H9 (cell line): Measurements from ENCODE around the gene MSL3. TPM values are rescaled to one million over a fixed set of nuclear protein-coding genes. Genes with fewer than 3 reads are reported as not detected.

Source experiments
- DNase-seq: peaks from one replicate; pipeline ENCODE4 v3.0.0-alpha.2; 2017
- H2AFZ ChIP-seq: one replicate; pipeline ENCODE4 v1.6.1; 2013; ENCODE audit warnings: mild to moderate bottlenecking, low read length, control low read depth, moderate library complexity
- H2AK5ac ChIP-seq: 2 replicates; pipeline ENCODE4 v1.6.1; 2013; ENCODE audit warnings: low read length, control low read depth, mixed read lengths; ENCODE audit not compliant: insufficient read length
- H2BK120ac ChIP-seq: one replicate; pipeline ENCODE4 v1.6.1; 2013; ENCODE audit warnings: low read depth, mild to moderate bottlenecking, low read length, control low read depth, inconsistent platforms; ENCODE audit not compliant: poor library complexity, severe bottlenecking
- H2BK12ac ChIP-seq: 2 replicates; pipeline ENCODE4 v1.6.1; 2013; ENCODE audit warnings: low read length, control low read depth, mixed read lengths, low read depth; ENCODE audit not compliant: insufficient read length
- H2BK15ac ChIP-seq: 2 replicates; pipeline ENCODE4 v1.6.1; 2013; ENCODE audit warnings: low read depth, low read length, control low read depth
- H2BK20ac ChIP-seq: one replicate; pipeline ENCODE4 v1.6.1; 2013; ENCODE audit warnings: low read depth, mild to moderate bottlenecking, low read length, control low read depth, inconsistent platforms; ENCODE audit not compliant: poor library complexity, severe bottlenecking
- H2BK5ac ChIP-seq: 2 replicates; pipeline ENCODE4 v1.6.1; 2013; ENCODE audit warnings: low read length, control low read depth, mixed read lengths; ENCODE audit not compliant: insufficient read length
- H3K14ac ChIP-seq: 2 replicates; pipeline ENCODE4 v1.6.1; 2013; ENCODE audit warnings: low read length, control low read depth; ENCODE audit not compliant: insufficient read depth
- H3K18ac ChIP-seq: 2 replicates; pipeline ENCODE4 v1.6.1; 2013; ENCODE audit warnings: low read depth, mild to moderate bottlenecking, mixed read lengths, low read length, control low read depth; ENCODE audit not compliant: insufficient read length
- H3K23ac ChIP-seq: 2 replicates; pipeline ENCODE4 v1.6.1; 2013; ENCODE audit warnings: low read length, control low read depth, mixed read lengths, low read depth; ENCODE audit not compliant: insufficient read length
- H3K23me2 ChIP-seq: 2 replicates; pipeline ENCODE4 v1.6.1; 2013; ENCODE audit warnings: low read depth, mild to moderate bottlenecking, mixed read lengths, low read length, control low read depth; ENCODE audit not compliant: insufficient read length, poor library complexity, severe bottlenecking
- H3K27ac ChIP-seq: 2 replicates; pipeline ENCODE4 v1.5.1; 2013; ENCODE audit warnings: low read length, control low read depth, mixed read lengths, low read depth; ENCODE audit not compliant: insufficient read length
- H3K27me3 ChIP-seq: 2 replicates; pipeline ENCODE4 v1.6.1; 2013; ENCODE audit warnings: low read length, control low read depth, inconsistent platforms; ENCODE audit not compliant: insufficient read depth
- H3K4ac ChIP-seq: 2 replicates; pipeline ENCODE4 v1.6.1; 2013; ENCODE audit warnings: low read depth, mild to moderate bottlenecking, control low read depth, inconsistent platforms, low read length, moderate library complexity
- H3K4me1 ChIP-seq: 2 replicates; pipeline ENCODE4 v1.6.1; 2013; ENCODE audit warnings: low read length, control low read depth, inconsistent platforms; ENCODE audit not compliant: insufficient read depth
- H3K4me2 ChIP-seq: 2 replicates; pipeline ENCODE4 v1.6.1; 2013; ENCODE audit warnings: low read length, control low read depth, mixed read lengths; ENCODE audit not compliant: insufficient read length, insufficient read depth
- H3K56ac ChIP-seq: 2 replicates; pipeline ENCODE4 v1.6.1; 2013; ENCODE audit warnings: low read depth, mild to moderate bottlenecking, mixed read lengths, low read length, control low read depth; ENCODE audit not compliant: insufficient read length
- H3K79me1 ChIP-seq: 2 replicates; pipeline ENCODE4 v1.6.1; 2013; ENCODE audit warnings: low read depth, mild to moderate bottlenecking, moderate library complexity, low read length, control low read depth, inconsistent platforms; ENCODE audit not compliant: insufficient read depth, poor library complexity, severe bottlenecking
- H3K79me2 ChIP-seq: 2 replicates; pipeline ENCODE4 v1.6.1; 2013; ENCODE audit warnings: low read length, control low read depth, inconsistent platforms; ENCODE audit not compliant: insufficient read depth
- H3K9ac ChIP-seq: 2 replicates; pipeline ENCODE4 v1.6.1; 2013; ENCODE audit warnings: low read length, control low read depth, mixed read lengths; ENCODE audit not compliant: insufficient read length; ENCODE audit errors: extremely low read depth
- H3K9me3 ChIP-seq: one replicate; pipeline ENCODE4 v1.6.1; 2013; ENCODE audit warnings: low read depth, low read length, inconsistent platforms; ENCODE audit not compliant: control insufficient read depth
- H3T11ph ChIP-seq: one replicate; pipeline ENCODE4 v1.6.1; 2013; ENCODE audit warnings: mild to moderate bottlenecking, low read length, control low read depth, inconsistent platforms
- H4K20me1 ChIP-seq: one replicate; pipeline ENCODE4 v1.6.1; 2013; ENCODE audit not compliant: control insufficient read depth, insufficient read length, insufficient read depth
- H4K5ac ChIP-seq: 2 replicates; pipeline ENCODE4 v1.6.1; 2013; ENCODE audit warnings: low read depth, mild to moderate bottlenecking, mixed read lengths, low read length, control low read depth; ENCODE audit not compliant: insufficient read length
- H4K8ac ChIP-seq: replicated peaks from 2 replicates; pipeline ENCODE4 v1.6.1; 2013; ENCODE audit warnings: low read length, control low read depth, mixed read lengths, low read depth; ENCODE audit not compliant: insufficient read length
- H4K91ac ChIP-seq: 2 replicates; pipeline ENCODE4 v1.6.1; 2013; ENCODE audit warnings: low read depth, mild to moderate bottlenecking, moderate library complexity, mixed read lengths, low read length, control low read depth; ENCODE audit not compliant: insufficient read length
- H3K27ac Mint-ChIP-seq, 3 experiments: 2 replicates in 2 of 3; 3 replicates in 1 of 3; pipeline ENCODE4 v1.8.0; 2020 to 2021; ENCODE audit warnings: mixed read lengths in 3 of 3, mild to moderate bottlenecking in 1 of 3, moderate library complexity in 1 of 3
- H3K27me3 Mint-ChIP-seq: 2 replicates; pipeline ENCODE4 v1.8.0; 2021; ENCODE audit warnings: low read depth, mild to moderate bottlenecking, moderate library complexity, mixed read lengths
- H3K36me3 Mint-ChIP-seq, 3 experiments: 2 replicates in 2 of 3; 3 replicates in 1 of 3; pipeline ENCODE4 v1.8.0; 2020 to 2021; ENCODE audit warnings: low read depth in 3 of 3, mixed read lengths in 3 of 3; ENCODE audit not compliant: insufficient read depth in 1 of 3
- H3K4me1 Mint-ChIP-seq, 2 experiments: 2 replicates each; pipeline ENCODE4 v1.8.0; 2020; ENCODE audit warnings: mixed read lengths in 2 of 2
- H3K4me3 Mint-ChIP-seq, 2 experiments: 2 replicates in 1 of 2; 3 replicates in 1 of 2; pipeline ENCODE4 v1.8.0; 2020 to 2021; ENCODE audit warnings: mild to moderate bottlenecking in 2 of 2, mixed read lengths in 2 of 2, moderate library complexity in 1 of 2
- H3K9me3 Mint-ChIP-seq, 2 experiments: 2 replicates in 1 of 2; 3 replicates in 1 of 2; pipeline ENCODE4 v1.8.0; 2020; ENCODE audit warnings: mild to moderate bottlenecking in 2 of 2, mixed read lengths in 2 of 2, moderate library complexity in 1 of 2
- CTCF ChIP-seq: fragments of 200-600 bp; sonication (generic); conservative IDR thresholded peaks from 3 replicates; pipeline ENCODE4 v1.8.0; 2021; ENCODE audit warnings: antibody characterized with exemption, mild to moderate bottlenecking
- WGBS: extraction: QIAGEN DNeasy Blood & Tissue Kit; methylation state at CpG from one replicate; pipeline ENCODE4 v1.1.7; 2013; ENCODE audit warnings: missing lambda C conversion rate, low lambda C conversion rate, mixed read lengths; ENCODE audit not compliant: insufficient read length; ENCODE audit errors: extremely low coverage; 5-methylcytosine and 5-hydroxymethylcytosine counted together
- total RNA-seq: library from RNA; stranded (reverse); gene quantifications from 2 replicates; pipeline ENCODE4 v1.2.1, GENCODE V29; 2021

The MSL3 gene
- total RNA-seq, 1 experiment from 2014 or later, result 13.0 TPM

GRCh38 chrX:11765449-11765848 is 7.4 kb downstream of the MSL3 start:
- Histone ChIP-seq H3K14ac (no peak overlapping the region), H2BK12ac (no peak overlapping the region), H2BK5ac (no peak overlapping the region), H3K79me1 (no peaks in the 10 kb centered on the region), H4K5ac (no peak overlapping the region), H2BK120ac (no peak overlapping the region), H4K8ac (no peak overlapping the region), H3K9me3 (peaks cover 3% of the 10 kb centered on the region), H4K91ac (no peak overlapping the region), H3K23ac (no peak overlapping the region), H2BK15ac (no peak overlapping the region), H3K9ac (no peak overlapping the region), H3K23me2 (no peaks in the 10 kb centered on the region), H2BK20ac (no peak overlapping the region), H4K20me1 (no peaks in the 10 kb centered on the region), H3K27ac (no peak overlapping the region), H3K79me2 (no peaks in the 10 kb centered on the region), H3K4ac (no peak overlapping the region), H2AFZ (no peak overlapping the region), H3K27me3 (no peaks in the 10 kb centered on the region), H3K4me2 (no peak overlapping the region), H2AK5ac (no peak overlapping the region), H3K18ac (no peak overlapping the region), H3T11ph (no peak overlapping the region), H3K4me1 (no peaks in the 10 kb centered on the region), H3K56ac (no peak overlapping the region)
- H3K27me3 Mint-ChIP-seq, result no peaks in the 10 kb centered on the region
- DNase-seq, result no peak
- no peak overlapping the region for H3K4me3 Mint-ChIP-seq
- peaks cover 55 to 65% of the 10 kb centered on the region in 2 experiments for H3K9me3 Mint-ChIP-seq
- WGBS, result no CpG with 5 or more reads among the region's 16 CpGs
- peaks cover 13 to 57% (median 49%) of the 10 kb centered on the region in 3 experiments for H3K36me3 Mint-ChIP-seq
- H3K4me1 Mint-ChIP-seq, result 0 out of 4 replicates have a peak, but pooled peaks cover 0 to 1% of the 10 kb centered on the region in 2 experiments
- TF ChIP-seq CTCF, result no peak
- H3K27ac Mint-ChIP-seq, result no peak overlapping the region
